Smooth muscle cell of the coronary artery (primary cell): ENCODE results near the gene EXOC6. TPM values are rescaled to one million over a fixed set of nuclear protein-coding genes. Genes with fewer than 3 reads are reported as not detected.

Source experiments
- total RNA-seq: library from RNA; depleted of rRNA; stranded (reverse); fragments of >200 nt; gene quantifications from 2 replicates; pipeline ENCODE4 v1.2.3, GENCODE V29; 2014; ENCODE audit warnings: low replicate concordance

Gene EXOC6, protein sequence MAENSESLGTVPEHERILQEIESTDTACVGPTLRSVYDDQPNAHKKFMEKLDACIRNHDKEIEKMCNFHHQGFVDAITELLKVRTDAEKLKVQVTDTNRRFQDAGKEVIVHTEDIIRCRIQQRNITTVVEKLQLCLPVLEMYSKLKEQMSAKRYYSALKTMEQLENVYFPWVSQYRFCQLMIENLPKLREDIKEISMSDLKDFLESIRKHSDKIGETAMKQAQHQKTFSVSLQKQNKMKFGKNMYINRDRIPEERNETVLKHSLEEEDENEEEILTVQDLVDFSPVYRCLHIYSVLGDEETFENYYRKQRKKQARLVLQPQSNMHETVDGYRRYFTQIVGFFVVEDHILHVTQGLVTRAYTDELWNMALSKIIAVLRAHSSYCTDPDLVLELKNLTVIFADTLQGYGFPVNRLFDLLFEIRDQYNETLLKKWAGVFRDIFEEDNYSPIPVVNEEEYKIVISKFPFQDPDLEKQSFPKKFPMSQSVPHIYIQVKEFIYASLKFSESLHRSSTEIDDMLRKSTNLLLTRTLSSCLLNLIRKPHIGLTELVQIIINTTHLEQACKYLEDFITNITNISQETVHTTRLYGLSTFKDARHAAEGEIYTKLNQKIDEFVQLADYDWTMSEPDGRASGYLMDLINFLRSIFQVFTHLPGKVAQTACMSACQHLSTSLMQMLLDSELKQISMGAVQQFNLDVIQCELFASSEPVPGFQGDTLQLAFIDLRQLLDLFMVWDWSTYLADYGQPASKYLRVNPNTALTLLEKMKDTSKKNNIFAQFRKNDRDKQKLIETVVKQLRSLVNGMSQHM
- 1.9 and 20.1 TPM in 2 replicates for total RNA-seq

DNA sequence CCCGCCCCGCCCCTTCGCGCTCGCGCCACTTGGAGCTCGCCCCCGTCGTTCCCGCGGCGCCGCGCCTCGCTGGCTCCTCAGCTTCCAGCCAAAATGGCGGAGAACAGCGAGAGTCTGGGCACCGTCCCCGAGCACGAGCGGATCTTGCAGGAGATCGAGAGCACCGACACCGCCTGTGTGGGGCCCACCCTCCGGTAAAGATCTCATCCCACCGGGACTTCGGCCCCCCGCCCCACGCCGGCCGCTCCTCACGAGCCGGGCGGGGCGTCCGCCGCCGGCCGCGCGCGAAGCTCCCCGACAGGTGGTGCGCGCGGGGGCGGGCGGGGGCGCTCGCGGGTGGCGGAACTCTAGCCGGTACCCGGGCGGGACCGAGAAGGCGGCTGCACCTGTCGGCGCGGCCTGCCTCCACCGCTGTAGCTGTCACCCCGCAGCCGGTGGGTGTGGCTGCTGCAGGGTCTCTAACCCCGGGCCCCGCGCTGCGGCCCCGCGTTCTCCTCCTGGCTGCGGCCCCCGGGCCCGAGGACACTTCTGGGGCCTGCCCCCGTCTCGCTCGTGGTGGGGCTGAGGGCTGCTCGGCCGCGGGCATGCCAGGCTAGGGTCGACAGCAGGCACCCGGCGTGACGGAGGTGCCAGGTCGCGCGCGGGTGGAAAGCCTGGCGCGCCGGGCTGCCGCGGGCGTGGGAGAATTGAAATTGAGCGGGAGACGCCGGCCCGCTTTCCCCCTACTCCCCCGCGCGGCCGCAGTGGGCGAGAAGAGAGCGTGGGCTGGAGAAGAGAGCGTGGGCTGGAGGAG is at the start of gene EXOC6:
EXOC6 (plus strand) TSS at position 80 of the 793 bp plus-strand sequence; CDS start at position 94, 14 bp downstream.

DNA sequence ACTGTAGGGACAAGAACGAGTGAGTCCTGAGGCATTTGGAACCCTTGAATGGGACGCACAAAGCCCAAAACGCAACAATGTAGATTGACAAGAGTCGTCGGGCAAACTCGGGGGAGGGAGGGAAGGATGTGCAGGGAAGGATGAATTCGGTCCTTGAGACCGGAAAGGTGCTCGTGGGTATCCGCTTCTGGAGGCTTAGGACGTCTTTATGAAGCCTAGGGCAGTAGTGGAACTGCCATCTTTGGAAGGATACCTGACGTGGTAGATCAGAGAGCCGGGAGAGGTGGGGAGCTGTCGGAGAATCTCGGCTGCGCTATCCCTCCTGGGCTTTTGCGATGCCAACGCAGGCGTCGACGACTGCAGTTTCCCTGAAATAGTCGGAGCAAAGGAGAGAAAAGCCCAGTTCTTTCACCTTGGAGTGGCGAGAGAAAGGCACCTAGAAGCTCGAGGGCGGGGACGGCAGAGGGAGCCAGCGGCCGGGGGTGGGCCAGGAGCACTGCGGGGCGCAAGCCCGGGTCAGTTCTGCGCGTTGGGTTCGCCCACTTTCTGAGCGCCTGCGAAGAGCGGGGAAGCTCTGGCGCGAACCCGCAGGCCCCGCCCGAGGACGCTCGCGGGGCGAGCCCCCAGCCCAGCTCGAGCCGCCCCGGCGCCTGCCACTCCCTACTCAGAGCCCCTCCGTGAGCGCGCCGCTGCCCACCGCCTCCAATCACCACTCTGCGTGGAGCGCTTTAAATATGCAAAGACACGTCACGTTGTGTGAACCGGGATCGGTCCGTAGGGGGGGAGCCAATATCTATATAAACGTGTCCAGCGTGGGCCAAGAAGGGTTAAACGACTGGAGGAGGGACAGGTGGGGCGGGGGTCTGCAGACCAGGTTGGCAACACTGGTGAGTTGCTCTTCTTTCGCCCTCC is 211.9 kb downstream of the EXOC6 start, which contains the start of gene CYP26C1:
CYP26C1 (plus strand) TSS at position 824 of the 912 bp plus-strand sequence. CDS start 466 bp downstream, outside the sequence.

DNA sequence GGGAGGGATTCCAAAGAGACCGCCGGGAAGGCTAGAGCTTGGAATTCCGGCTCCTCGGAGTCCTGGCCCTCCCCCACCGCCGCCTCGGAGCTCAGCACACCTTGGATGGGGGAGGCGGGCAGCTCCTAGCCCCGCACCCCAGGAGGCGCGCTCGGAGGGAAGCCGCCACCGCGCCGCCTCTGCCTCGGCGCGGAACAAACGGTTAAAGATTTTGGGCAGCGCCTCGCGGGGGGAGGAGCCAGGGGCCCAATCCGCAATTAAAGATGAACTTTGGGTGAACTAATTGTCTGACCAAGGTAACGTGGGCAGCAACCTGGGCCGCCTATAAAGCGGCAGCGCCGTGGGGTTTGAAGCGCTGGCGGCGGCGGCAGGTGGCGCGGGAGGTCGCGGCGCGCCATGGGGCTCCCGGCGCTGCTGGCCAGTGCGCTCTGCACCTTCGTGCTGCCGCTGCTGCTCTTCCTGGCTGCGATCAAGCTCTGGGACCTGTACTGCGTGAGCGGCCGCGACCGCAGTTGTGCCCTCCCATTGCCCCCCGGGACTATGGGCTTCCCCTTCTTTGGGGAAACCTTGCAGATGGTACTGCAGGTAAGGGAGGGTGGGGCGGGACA is 225.3 kb downstream of the EXOC6 start, which contains the start of gene CYP26A1:
CYP26A1 (plus strand) TSS at position 355 of the 608 bp plus-strand sequence; CDS start at position 397, 42 bp downstream.

Other genes starting within 250 kb of the EXOC6 start
- gene HHEX, start 158.6 kb upstream of the EXOC6 start, total RNA-seq, result under 0.01 and 7.7 TPM in 2 replicates
- 0.23 TPM in 1 of 2 replicates, not detected in the other for gene CYP26C1, start 212.3 kb downstream of the EXOC6 start, total RNA-seq
- 0.08 TPM in 1 of 2 replicates, not detected in the other for gene CYP26A1, start 225.4 kb downstream of the EXOC6 start, total RNA-seq